GM19438 (cell line): ENCODE results near the gene MRPS27.

Source experiments
- ATAC-seq: cut with Tn5 transposase; IDR thresholded peaks from one replicate; pipeline ENCODE4 v1.9.1; 2021; ENCODE audit warnings: low read depth; ENCODE audit not compliant: unreplicated experiment

Gene MRPS27

GRCh38 chr5:72292411-72292810 is 27.6 kb downstream of the MRPS27 start:
- ATAC-seq: no peak

- no peak for ATAC-seq
These were observed 28.4 kb downstream of the MRPS27 start for GRCh38 chr5:72291601-72292000.

GRCh38 chr5:72290356-72291133 is 29.5 kb downstream of the MRPS27 start:
- ATAC-seq: no peak

GRCh38 chr5:72288924-72289323 is 31.1 kb downstream of the MRPS27 start:
- ATAC-seq: no peak

GRCh38 chr5:72286798-72287197 is 33.2 kb downstream of the MRPS27 start:
- ATAC-seq: no peak

GRCh38 chr5:72285424-72285821 is 34.6 kb downstream of the MRPS27 start:
- no peak for ATAC-seq

GRCh38 chr5:72284559-72285423 is 35.2 kb downstream of the MRPS27 start:
- ATAC-seq: no peak

- ATAC-seq: no peak
These were observed 36.7 kb downstream of the MRPS27 start for GRCh38 chr5:72283358-72283757.

GRCh38 chr5:72282878-72283277 is 37.2 kb downstream of the MRPS27 start:
- ATAC-seq: no peak

GRCh38 chr5:72281764-72282499 is 38.1 kb downstream of the MRPS27 start:
- ATAC-seq: no peak

GRCh38 chr5:72281430-72281763 is 38.6 kb downstream of the MRPS27 start:
- ATAC-seq: no peak

- no peak for ATAC-seq
These were observed 39.4 kb downstream of the MRPS27 start for GRCh38 chr5:72280581-72281069.

GRCh38 chr5:72276219-72276752 is 43.8 kb downstream of the MRPS27 start:
- no peak for ATAC-seq

- no peak for ATAC-seq
These were observed 46.5 kb downstream of the MRPS27 start for GRCh38 chr5:72273547-72273946.

- ATAC-seq: no peak
These were observed 47.6 kb downstream of the MRPS27 start for GRCh38 chr5:72272398-72272797.

GRCh38 chr5:72271702-72272101 is 48.3 kb downstream of the MRPS27 start:
- no peak for ATAC-seq

GRCh38 chr5:72270037-72270436 is 50.0 kb downstream of the MRPS27 start:
- no peak for ATAC-seq

GRCh38 chr5:72269411-72269780 is 50.6 kb downstream of the MRPS27 start:
- no peak for ATAC-seq

GRCh38 chr5:72268753-72269410 is 51.2 kb downstream of the MRPS27 start:
- ATAC-seq: no peak

- no peak for ATAC-seq
These were observed 51.8 kb downstream of the MRPS27 start for GRCh38 chr5:72268260-72268659.
